ENCODE measurements around the gene ALPK1.
"Not testable (repeated sequence)": the region's sequence is repeated elsewhere in the genome, so short reads cannot be mapped to it uniquely, and the experiment has no call there.

The ALPK1 gene

DNA sequence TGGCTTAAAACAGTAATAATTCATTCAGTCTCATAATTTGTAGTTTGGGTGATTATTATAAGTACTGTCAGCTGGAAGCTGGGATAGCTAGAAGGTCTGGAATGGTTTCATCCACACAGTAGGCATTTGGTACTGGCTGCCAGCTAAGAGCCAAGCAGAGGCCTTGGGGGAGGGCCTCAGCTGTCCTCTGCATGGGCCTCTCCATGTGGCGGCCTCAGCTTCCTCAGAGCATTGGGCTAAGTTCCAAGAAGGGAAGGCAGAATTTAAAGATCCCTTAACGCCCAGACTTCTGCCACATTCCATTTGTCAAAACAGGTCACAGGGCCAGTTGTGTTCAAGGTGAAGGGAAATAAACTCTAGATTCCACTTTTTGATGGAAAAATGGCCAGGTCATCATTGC lies 125.5 kb downstream of the ALPK1 start:
- TF ChIP-seq ZFX (IDR thresholded peaks at IDR 0.05; ENCODE audit: borderline replicate concordance) = no peak
- TF ChIP-seq, protein P1, sequence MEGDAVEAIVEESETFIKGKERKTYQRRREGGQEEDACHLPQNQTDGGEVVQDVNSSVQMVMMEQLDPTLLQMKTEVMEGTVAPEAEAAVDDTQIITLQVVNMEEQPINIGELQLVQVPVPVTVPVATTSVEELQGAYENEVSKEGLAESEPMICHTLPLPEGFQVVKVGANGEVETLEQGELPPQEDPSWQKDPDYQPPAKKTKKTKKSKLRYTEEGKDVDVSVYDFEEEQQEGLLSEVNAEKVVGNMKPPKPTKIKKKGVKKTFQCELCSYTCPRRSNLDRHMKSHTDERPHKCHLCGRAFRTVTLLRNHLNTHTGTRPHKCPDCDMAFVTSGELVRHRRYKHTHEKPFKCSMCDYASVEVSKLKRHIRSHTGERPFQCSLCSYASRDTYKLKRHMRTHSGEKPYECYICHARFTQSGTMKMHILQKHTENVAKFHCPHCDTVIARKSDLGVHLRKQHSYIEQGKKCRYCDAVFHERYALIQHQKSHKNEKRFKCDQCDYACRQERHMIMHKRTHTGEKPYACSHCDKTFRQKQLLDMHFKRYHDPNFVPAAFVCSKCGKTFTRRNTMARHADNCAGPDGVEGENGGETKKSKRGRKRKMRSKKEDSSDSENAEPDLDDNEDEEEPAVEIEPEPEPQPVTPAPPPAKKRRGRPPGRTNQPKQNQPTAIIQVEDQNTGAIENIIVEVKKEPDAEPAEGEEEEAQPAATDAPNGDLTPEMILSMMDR (IDR thresholded peaks at IDR 0.05) = no peak
- no peak overlapping the region for H3K27ac ChIP-seq

DNA sequence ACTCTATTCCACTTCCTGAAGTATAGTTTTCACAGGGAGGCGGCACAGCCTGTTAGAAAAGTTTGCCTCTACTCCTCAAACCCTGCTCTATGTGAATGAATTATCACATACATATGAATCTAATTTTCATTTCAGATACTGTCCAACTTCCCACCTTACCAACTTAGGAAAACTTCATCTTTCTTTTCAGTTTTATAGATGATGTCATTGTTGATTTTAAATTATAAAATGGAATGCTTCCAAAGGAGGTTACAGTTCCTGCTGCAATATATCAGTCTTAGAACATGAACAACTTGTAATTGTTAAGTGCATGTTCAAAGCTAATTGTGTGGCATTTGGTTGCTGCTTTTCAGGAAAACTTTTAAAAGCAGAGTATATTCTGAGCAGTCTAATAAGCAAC lies 126.4 kb downstream of the ALPK1 start:
- H3K27ac ChIP-seq = no peak overlapping the region
- TF ChIP-seq ZFX (IDR thresholded peaks at IDR 0.05; ENCODE audit: borderline replicate concordance) = no peak
- TF ChIP-seq, protein P1 (IDR thresholded peaks at IDR 0.05) = no peak

GRCh38 chr4:112425823-112426222 lies 128.7 kb downstream of the ALPK1 start:
- TF ChIP-seq, protein P1 (IDR thresholded peaks at IDR 0.05) = no peak

DNA sequence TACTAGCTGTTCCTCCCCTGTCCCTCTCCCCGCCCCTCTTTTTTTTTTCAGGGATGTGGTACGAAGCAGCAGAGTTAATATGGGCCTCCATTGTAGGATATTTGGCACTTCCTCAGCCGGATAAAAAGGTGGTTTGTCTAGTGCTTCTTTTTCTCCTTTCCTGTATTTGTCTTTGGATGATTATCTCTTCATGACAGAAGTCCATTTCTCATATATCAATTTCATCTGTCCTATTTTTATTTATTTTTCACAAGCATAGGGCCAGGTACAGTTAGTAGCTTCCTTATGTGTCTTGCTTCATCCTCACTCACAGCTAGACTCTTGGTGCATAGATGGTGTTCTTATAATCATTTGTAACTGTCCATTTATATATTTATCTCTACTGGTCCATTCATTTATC lies 129.2 kb downstream of the ALPK1 start:
- TF ChIP-seq, protein P1 (IDR thresholded peaks at IDR 0.05) = no peak
- TF ChIP-seq ZFX (IDR thresholded peaks at IDR 0.05; ENCODE audit: borderline replicate concordance) = no peak
- H3K27ac ChIP-seq = no peak overlapping the region

More at GRCh38 chr4:112425823-112426222, 128.7 kb downstream of the ALPK1 start:
- H3K27ac ChIP-seq = no peak overlapping the region

DNA sequence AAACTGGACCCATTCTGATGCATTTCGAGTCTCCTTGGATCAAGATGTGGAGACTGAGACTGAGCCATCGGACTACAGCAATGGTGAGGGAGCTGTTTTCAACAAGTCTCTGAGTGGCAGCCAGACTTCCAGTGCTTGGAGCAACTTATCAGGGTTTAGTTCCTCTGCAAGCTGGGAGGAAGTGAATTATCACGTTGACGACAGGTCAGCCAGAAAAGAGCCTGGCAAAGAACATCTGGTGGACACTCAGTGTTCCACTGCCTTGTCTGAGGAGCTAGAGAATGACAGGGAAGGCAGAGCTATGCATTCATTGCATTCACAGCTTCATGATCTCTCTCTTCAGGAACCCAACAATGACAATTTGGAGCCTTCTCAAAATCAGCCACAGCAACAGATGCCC lies 134.0 kb downstream of the ALPK1 start:
- TF ChIP-seq ZFX (IDR thresholded peaks at IDR 0.05; ENCODE audit: borderline replicate concordance) = no peak
- TF ChIP-seq, protein P1 (IDR thresholded peaks at IDR 0.05) = no peak
- H3K27ac ChIP-seq = no peak overlapping the region

DNA sequence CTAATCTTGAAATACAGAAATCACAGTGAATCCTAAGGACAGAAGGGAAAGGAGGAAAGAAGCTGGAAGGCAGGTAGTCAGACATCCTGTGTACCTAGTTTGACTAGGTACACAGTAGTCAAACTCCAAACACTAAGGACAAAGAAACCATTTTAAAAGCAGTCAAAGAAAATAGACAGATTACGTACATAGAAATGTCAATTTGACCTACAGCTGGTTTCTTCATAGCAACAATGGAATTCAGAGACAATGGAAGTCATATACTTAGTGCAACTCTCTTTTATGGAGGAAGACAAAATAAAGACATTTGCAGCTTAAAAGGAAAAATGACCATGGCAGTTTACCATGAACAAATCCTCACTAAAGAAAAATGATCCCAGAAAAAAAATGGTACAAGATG lies 139.8 kb downstream of the ALPK1 start:
- no peak overlapping the region for H3K27ac ChIP-seq
- TF ChIP-seq, protein P1 (IDR thresholded peaks at IDR 0.05) = no peak
- TF ChIP-seq ZFX (IDR thresholded peaks at IDR 0.05; ENCODE audit: borderline replicate concordance) = no peak

DNA sequence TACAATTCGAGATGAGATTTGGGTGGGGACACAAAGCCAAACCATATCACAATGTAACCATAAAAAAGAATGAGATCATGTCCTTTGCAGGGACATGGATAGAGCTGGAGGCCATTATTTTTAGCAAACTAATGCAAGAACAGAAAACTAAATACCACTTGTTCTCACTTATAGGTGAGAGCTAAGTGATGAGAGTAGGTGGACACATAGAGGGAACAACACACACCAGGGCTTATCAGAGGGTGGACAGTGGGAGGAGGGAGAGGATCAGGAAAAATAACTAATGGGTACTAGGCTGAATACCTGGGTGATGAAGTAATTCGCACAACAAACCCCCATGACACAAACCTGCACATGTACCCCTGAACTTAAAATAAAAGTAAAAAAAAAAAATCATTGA lies 145.1 kb downstream of the ALPK1 start:
- H3K27ac ChIP-seq = not testable (repeated sequence)

DNA sequence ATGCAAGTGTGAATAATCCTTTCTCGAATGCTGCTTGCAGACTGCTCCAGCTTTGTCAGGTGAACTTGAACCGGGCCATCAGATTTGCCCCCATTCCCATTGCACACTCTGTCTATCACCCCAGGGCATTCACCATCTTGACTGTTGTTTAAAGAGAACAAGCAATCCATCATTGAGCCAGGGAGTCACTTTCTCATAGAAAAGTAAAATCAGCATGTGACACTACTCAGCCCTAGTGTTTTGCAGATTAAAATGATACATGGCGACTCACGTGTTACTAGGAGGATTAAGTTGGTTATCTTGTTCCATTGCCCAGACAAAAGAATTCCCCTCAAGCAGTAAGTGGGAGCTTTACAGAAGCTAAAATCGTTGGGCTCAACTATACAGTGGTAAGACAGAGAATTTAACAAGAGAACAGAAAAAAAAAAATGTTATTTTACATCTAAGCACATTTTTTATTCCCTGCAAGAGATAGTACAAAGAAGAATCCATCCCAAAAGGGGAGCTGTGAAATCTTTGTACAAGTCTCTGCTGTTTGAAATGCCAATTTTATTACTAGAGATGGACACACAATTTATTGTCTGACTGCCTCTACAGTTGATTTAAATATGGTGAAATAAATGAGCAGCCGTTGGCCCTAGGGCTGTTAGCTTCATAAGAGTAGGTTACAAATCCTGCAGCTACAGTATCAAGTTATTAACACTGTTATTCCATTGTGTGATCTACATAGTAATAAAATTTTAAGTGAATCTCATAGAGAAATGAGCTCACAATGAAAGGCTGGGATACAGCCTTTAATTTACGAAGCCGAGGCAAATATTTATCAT lies 151.3 kb downstream of the ALPK1 start:
- no peak for TF ChIP-seq ZFX (IDR thresholded peaks at IDR 0.05; ENCODE audit: borderline replicate concordance)
- TF ChIP-seq, protein P1 (IDR thresholded peaks at IDR 0.05) = no peak
- H3K27ac ChIP-seq = no peak overlapping the region
